Coronary artery (tissue), 2 donors: ENCODE measurements around the gene CRAT.

Experiments
- DNase-seq: peaks from one replicate; pipeline ENCODE4 v3.0.0-alpha.2; 2017; ENCODE audit warnings: low spot score
- H3K27ac ChIP-seq, 2 donors: fragments of 200-600 bp; sonication (generic); one replicate each; pipeline ENCODE4 v1.5.1; 2016 to 2019
- H3K4me3 ChIP-seq: fragments of 200-600 bp; sonication (generic); 2 replicates; pipeline ENCODE4 v1.5.1; 2016; ENCODE audit warnings: mild to moderate bottlenecking, moderate library complexity
- TF ChIP-seq, protein P1 (sequence below): fragments of 200-600 bp; sonication (generic); IDR thresholded peaks from one replicate; pipeline ENCODE4 v1.5.1; 2019; ENCODE audit warnings: antibody characterized with exemption

Gene CRAT

DNA sequence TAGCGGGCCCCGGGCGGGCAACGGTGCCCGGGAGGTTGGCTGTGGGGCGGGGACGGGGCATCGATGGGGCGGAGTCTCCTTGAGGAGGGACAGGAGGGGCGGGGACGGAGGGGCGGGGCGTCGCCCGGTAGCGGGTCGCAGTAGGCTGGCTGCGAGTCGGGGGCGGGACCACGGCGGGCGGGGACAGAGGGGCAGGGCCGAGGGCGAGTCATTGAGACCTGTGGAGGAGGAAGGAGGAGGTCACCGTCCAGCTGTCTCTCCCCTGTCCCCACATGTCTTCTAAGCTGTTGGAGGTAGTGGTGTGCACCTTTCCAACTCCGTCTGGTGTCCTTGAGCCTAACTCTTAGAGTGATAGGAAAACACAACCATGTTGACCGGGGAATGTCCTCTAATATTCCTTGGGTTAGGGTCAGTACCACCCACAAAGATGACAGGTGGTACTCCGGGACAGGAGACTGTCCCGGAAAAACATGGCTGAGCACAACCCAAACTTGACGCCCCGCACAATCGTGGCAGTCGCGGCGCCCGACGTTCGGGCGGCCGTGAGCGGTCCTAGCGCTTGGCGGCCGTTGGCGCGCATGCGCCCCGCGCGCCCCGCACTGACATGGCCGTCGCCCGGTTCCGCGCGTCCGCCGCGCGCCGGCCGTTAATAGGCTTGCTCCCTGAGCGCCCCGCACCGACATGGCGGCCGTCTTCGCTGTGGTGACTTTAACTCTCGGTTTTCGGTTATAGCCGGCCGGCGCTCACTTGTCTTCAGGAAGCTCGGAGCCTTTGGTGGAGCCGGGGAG is at the start of gene CRAT, which contains the start of gene PTPA:
Gene CRAT (minus strand): TSS at position 54 of the 788 bp plus-strand sequence. CDS start 284 bp downstream, outside the sequence.
Gene PTPA (plus strand): TSS at position 676 of the 788 bp plus-strand sequence. CDS start 186 bp downstream, outside the sequence.
- Histone ChIP-seq H3K4me3 (peak within 1 kb of the TSS; percentile 99), H3K27ac (peak within 1 kb of the TSS; percentile 88 to 91)
- DNase-seq: peak; percentile 98
- TF ChIP-seq, protein P1, sequence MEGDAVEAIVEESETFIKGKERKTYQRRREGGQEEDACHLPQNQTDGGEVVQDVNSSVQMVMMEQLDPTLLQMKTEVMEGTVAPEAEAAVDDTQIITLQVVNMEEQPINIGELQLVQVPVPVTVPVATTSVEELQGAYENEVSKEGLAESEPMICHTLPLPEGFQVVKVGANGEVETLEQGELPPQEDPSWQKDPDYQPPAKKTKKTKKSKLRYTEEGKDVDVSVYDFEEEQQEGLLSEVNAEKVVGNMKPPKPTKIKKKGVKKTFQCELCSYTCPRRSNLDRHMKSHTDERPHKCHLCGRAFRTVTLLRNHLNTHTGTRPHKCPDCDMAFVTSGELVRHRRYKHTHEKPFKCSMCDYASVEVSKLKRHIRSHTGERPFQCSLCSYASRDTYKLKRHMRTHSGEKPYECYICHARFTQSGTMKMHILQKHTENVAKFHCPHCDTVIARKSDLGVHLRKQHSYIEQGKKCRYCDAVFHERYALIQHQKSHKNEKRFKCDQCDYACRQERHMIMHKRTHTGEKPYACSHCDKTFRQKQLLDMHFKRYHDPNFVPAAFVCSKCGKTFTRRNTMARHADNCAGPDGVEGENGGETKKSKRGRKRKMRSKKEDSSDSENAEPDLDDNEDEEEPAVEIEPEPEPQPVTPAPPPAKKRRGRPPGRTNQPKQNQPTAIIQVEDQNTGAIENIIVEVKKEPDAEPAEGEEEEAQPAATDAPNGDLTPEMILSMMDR: no peak

DNA sequence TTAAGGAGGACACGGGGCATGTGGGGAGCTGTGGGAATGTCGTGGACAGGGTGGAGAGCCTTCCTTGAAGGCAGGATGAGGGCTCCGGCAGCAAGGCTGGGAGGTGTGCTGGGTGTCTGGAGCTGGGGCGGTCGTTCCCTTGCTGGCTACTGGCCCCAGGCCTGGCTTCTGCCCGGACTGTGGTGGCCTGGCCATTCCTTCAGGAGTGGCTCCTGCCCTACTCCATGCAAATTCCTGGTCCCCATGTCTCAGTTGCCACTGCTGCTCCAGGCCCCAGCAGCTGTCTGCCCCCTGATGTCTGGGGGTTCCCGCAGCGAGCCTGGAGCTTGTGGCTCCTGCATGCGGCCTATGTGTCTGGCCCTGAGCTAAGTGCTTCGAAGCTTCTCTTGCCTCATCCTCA is 45.6 kb upstream of the CRAT start:
- Histone ChIP-seq H3K4me3 (no peak overlapping the region), H3K27ac (no peak overlapping the region)
- no peak for DNase-seq
- TF ChIP-seq, protein P1: no peak

DNA sequence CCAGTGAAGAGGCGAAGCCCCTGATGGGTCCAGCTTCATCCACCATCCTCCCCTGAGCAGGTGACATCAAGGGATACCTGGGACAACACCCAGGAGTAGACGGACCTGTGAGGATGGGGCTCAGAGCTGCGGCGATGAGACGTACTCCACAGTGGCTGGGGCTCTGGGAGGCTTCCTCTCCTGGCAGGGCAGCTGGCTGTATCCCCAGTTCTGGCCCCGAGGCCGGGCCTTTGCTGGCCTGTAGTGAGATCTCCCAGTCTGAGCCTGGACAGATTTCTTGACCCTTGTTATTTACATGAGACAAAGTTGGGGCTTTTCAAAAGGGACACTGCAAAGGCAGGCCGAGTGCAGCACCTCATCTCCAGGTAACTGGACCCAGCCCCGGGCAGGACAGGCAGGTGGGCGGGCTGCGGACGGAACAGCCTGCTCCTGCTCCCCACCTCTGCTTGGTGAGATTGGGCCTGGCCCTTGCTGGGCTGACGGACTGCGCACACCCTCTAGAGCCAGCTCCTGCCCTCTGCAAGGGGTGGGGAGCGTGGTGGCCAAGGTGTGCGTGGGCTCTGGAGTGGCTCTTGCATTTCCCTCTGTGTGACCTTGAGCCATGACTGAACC is 44.4 kb upstream of the CRAT start:
- DNase-seq: peak; percentile 67
- TF ChIP-seq, protein P1: no peak
- Histone ChIP-seq H3K27ac (no peak overlapping the region), H3K4me3 (no peak overlapping the region)

DNA sequence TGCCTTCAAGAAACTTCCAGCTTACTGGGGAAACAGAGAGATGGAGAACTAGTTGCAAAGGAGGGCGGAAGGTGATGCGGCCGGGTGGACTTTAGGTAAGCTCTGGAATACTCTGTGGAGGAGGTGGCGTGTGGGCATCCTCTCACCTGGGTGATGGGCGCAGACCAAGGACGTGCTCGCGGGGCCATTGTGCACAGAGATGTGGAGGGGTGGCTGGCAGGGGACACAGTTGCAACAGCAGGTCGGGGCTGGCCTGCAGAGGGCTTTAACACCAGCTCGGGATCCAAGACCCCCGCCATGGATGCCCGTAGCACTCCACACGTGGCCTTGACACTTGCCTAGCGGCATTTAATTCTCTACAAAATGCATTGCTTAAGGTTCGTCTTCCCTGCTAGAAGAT is 40.9 kb upstream of the CRAT start:
- H3K4me3 ChIP-seq: no peak overlapping the region
- no peak for DNase-seq
- TF ChIP-seq, protein P1: no peak
- H3K27ac ChIP-seq: no peak overlapping the region

DNA sequence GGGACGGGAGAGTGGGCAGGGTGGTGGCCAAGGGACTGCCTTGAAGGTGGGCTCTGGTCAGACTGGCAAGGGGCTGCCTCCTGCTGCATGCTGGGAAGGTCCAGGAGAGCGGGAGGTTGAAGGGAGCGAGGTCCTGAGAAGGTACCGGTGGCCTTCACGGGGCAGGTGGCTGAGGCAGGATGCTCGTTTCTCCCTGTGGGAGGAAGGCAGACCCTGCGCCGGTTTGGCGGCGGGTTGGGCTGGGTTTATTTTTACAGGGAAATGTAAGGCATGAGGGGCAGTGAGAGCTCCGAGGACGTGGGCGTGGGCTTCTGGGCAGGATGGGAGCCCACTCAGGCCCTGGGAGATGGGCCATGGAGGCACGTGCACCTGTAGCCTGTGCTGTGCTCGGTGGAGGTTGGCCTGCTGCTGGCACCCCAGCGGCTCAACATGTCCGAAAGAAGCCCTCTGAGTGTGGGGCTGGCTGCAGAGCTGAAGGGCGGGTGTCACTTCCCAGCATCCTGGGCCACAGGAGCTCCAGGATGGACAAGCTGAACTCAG is 40.1 kb upstream of the CRAT start:
- H3K27ac ChIP-seq: no peak overlapping the region
- TF ChIP-seq, protein P1: no peak
- H3K4me3 ChIP-seq: no peak overlapping the region
- no peak for DNase-seq

DNA sequence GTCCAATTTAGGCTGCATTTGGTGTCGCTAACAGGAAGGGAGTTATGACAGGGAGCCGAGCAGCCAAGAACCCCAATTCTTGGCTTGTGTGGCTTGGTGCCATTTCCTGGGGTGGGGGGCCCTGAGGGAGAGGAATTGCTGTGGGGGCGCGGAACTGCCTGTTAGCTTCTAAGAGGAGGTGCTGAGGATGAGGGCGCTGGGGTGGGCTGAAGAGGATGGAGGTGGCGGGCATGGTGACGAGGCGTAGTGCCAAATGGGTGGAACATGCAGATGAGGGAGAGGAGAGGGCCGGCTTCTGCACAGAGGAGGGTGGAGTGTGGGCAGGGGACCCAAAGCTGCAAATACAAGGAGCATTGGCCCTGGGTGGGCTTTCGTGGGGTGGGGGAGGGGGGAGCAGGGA is 39.5 kb upstream of the CRAT start:
- no peak overlapping the region for H3K4me3 ChIP-seq
- H3K27ac ChIP-seq: no peak overlapping the region
- DNase-seq: peak; percentile 72
- TF ChIP-seq, protein P1: no peak
